Esophagus muscularis mucosa (tissue), 4 donors: ENCODE data around the gene MAPK8. TPM values are rescaled to one million over a fixed set of nuclear protein-coding genes. Genes with fewer than 3 reads are reported as not detected.

Experiments used
- DNase-seq: peaks from one replicate; pipeline ENCODE4 v3.0.0-alpha.2; 2017; ENCODE audit errors: extremely low spot score
- H3K27ac ChIP-seq, 4 donors: fragments of 200-600 bp; sonication (generic); replicated peaks in 1 of 4; 1 replicate in 3 of 4; 2 replicates in 1 of 4; pipeline ENCODE4 v1.5.1; 2016 to 2019; ENCODE audit warnings: mild to moderate bottlenecking in 1 of 4
- H3K27me3 ChIP-seq, 4 donors: fragments of 200-600 bp; sonication (generic); one replicate each; pipeline versions ENCODE4 v1.5.1 to v1.6.0; 2016 to 2019
- H3K36me3 ChIP-seq, 4 donors: fragments of 200-600 bp; sonication (generic); one replicate each; pipeline ENCODE4 v1.5.1; 2016 to 2019
- H3K4me1 ChIP-seq, 4 donors: fragments of 200-600 bp; sonication (generic); one replicate each; pipeline ENCODE4 v1.5.1; 2016 to 2019
- H3K4me3 ChIP-seq, 4 donors: fragments of 200-600 bp; sonication (generic); 1 replicate in 2 of 4; 2 replicates in 2 of 4; pipeline ENCODE4 v1.5.1; 2016 to 2019; ENCODE audit warnings: mild to moderate bottlenecking in 4 of 4, moderate library complexity in 1 of 4
- H3K9me3 ChIP-seq, 4 donors: fragments of 200-600 bp; sonication (generic); 1 replicate in 3 of 4; 2 replicates in 1 of 4; pipeline ENCODE4 v1.5.1; 2016 to 2019
- CTCF ChIP-seq, 3 experiments: fragments of 200-600 bp in 2 of 3; fragments of 450-650 bp in 1 of 3; sonication (generic) in 2 of 3; IDR thresholded peaks; one replicate each; pipeline ENCODE4 v1.5.1; 2017 to 2019; ENCODE audit warnings: antibody characterized with exemption in 3 of 3, mild to moderate bottlenecking in 2 of 3, moderate library complexity in 1 of 3
- EP300 ChIP-seq: sonication (generic); formaldehyde crosslinking; IDR thresholded peaks from one replicate; pipeline ENCODE4 v1.6.1; 2017; ENCODE audit warnings: antibody characterized with exemption
- POLR2A ChIP-seq: fragments of 450-650 bp; IDR thresholded peaks from one replicate; pipeline ENCODE4 v1.6.1; 2017; ENCODE audit warnings: antibody characterized with exemption, moderate library complexity, mild to moderate bottlenecking, low read depth
- POLR2AphosphoS5 ChIP-seq, 2 donors: sonication (generic); formaldehyde crosslinking; IDR thresholded peaks; one replicate each; pipeline ENCODE4 v1.6.1; 2017; ENCODE audit warnings: antibody characterized with exemption in 2 of 2
- WGBS: methylation state at CpG from one replicate; pipeline ENCODE4 v1.1.5; 2018; 5-methylcytosine and 5-hydroxymethylcytosine counted together
- intact Hi-C: fragments of 100-400 bp; cut with DNase I; formaldehyde crosslinking; loops from one replicate; pipeline ENCODE4 v1.15.1; 2023
- total RNA-seq, 4 donors: library from RNA; depleted of rRNA; stranded (reverse); fragments of >200 nt; gene quantifications; one replicate each; pipeline versions ENCODE4 v1.1.0 to v1.2.1, GENCODE V29; 2016

MAPK8 gene
- total RNA-seq, 4 donors from 2014 or later: 26.8 to 50.0 (median 33.1) TPM

GRCh38 chr10:48459270-48460150 lies 153.0 kb downstream of the MAPK8 start:
- intact Hi-C loops: no loop called here
- peaks cover 0 to 12% (median 8%) of the 10 kb centered on the region in 4 donors for H3K4me1 ChIP-seq
- H3K4me3 ChIP-seq: no peak overlapping the region
- H3K36me3 ChIP-seq: no peaks in the 10 kb centered on the region
- peaks cover 0 to 19% (median 0%) of the 10 kb centered on the region in 4 donors for H3K27me3 ChIP-seq
- WGBS: 83% methylated on average over 22 of the region's 23 CpGs
- H3K9me3 ChIP-seq: no peaks in the 10 kb centered on the region
- DNase-seq: no peak
- TF ChIP-seq CTCF (IDR thresholded peaks at IDR 0.05) (no peak), POLR2A (no peak)
- H3K27ac ChIP-seq: no peak overlapping the region

GRCh38 chr10:48460182-48460581 lies 153.7 kb downstream of the MAPK8 start:
- Histone ChIP-seq H3K27me3 (peaks cover 0 to 19% (median 0%) of the 10 kb centered on the region in 4 donors), H3K27ac (no peak overlapping the region), H3K9me3 (no peaks in the 10 kb centered on the region), H3K36me3 (no peaks in the 10 kb centered on the region), H3K4me1 (peaks cover 4 to 18% (median 14%) of the 10 kb centered on the region in 4 donors), H3K4me3 (no peak overlapping the region)
- intact Hi-C loops: no loop called here
- TF ChIP-seq CTCF (IDR thresholded peaks at IDR 0.05) (no peak), POLR2A (no peak), EP300 (no peak), POLR2AphosphoS5 (IDR thresholded peaks at IDR 0.05) (no peak)
- WGBS: 82% methylated on average over 2 of the region's 2 CpGs
- no peak for DNase-seq

GRCh38 chr10:48461623-48462481 lies 155.4 kb downstream of the MAPK8 start:
- TF ChIP-seq POLR2A: no peak
- TF ChIP-seq CTCF (IDR thresholded peaks at IDR 0.05): no peak
- TF ChIP-seq POLR2AphosphoS5 (IDR thresholded peaks at IDR 0.05): no peak
- TF ChIP-seq EP300: no peak
- 92% methylated on average over 12 of the region's 12 CpGs for WGBS
- Histone ChIP-seq H3K36me3 (no peaks in the 10 kb centered on the region), H3K27me3 (peaks cover 0 to 26% (median 0%) of the 10 kb centered on the region in 4 donors), H3K9me3 (no peaks in the 10 kb centered on the region), H3K4me3 (no peak overlapping the region), H3K27ac (no peak overlapping the region), H3K4me1 (peaks cover 11 to 24% (median 22%) of the 10 kb centered on the region in 4 donors)
- intact Hi-C loops: no loop called here
- no peak for DNase-seq

- TF ChIP-seq POLR2AphosphoS5 (IDR thresholded peaks at IDR 0.05): no peak
- TF ChIP-seq EP300: no peak
- no peak for TF ChIP-seq POLR2A
- no peak for TF ChIP-seq CTCF (IDR thresholded peaks at IDR 0.05)
- no peaks in the 10 kb centered on the region for H3K9me3 ChIP-seq
- peaks cover 0 to 26% (median 0%) of the 10 kb centered on the region in 4 donors for H3K27me3 ChIP-seq
- intact Hi-C loops: no loop called here
- H3K36me3 ChIP-seq: no peaks in the 10 kb centered on the region
- no peak overlapping the region for H3K27ac ChIP-seq
- H3K4me3 ChIP-seq: no peak overlapping the region
- peaks cover 11 to 22% (median 21%) of the 10 kb centered on the region in 4 donors for H3K4me1 ChIP-seq
- no peak for DNase-seq
- WGBS: 100% methylated on average over 1 of the region's 5 CpGs
These were observed 156.1 kb downstream of the MAPK8 start for GRCh38 chr10:48462482-48463020.
